Fibroblast of lung (primary cell): ENCODE results near the gene SRP14. TPM values are rescaled to one million over a fixed set of nuclear protein-coding genes. Genes with fewer than 3 reads are reported as not detected.
A peak's percentile ranks its signal among the peaks of the same experiment; 100 is the strongest.

Source experiments
- DNase-seq, 2 donors: peaks; one replicate each; pipeline versions ENCODE4 v3.0.0 to v3.0.0-alpha.2; 2010; ENCODE audit warnings: low read depth in 2 of 2
- H2AFZ ChIP-seq: 2 replicates; pipeline ENCODE4 v1.5.1; 2012; ENCODE audit warnings: low read length, control low read depth, inconsistent platforms
- H3K27ac ChIP-seq: 2 replicates; pipeline ENCODE4 v1.5.1; 2011; ENCODE audit warnings: low read length, control low read depth; ENCODE audit not compliant: insufficient read depth
- H3K27me3 ChIP-seq: 2 replicates; pipeline ENCODE4 v1.5.1; 2011; ENCODE audit warnings: mild to moderate bottlenecking, low read length; ENCODE audit not compliant: control insufficient read depth, insufficient read depth
- H3K36me3 ChIP-seq: 2 replicates; pipeline ENCODE4 v1.5.1; 2011; ENCODE audit warnings: low read length; ENCODE audit not compliant: control insufficient read depth, insufficient read depth
- H3K4me1 ChIP-seq: 2 replicates; pipeline ENCODE4 v1.5.1; 2011; ENCODE audit warnings: low read length; ENCODE audit not compliant: control insufficient read depth, insufficient read depth; ENCODE audit errors: extremely low read depth
- H3K4me2 ChIP-seq: 2 replicates; pipeline ENCODE4 v1.5.1; 2011; ENCODE audit warnings: low read length, control low read depth; ENCODE audit not compliant: insufficient read depth; ENCODE audit errors: extremely low read depth
- H3K4me3 ChIP-seq, 4 experiments: fragments of 200-600 bp in 1 of 4; sonication (generic) in 1 of 4; replicated peaks in 1 of 4; 2 replicates each; pipeline ENCODE4 v1.5.1; 2011 to 2016; ENCODE audit warnings: low read length in 4 of 4, low read depth in 3 of 4, mild to moderate bottlenecking in 3 of 4, control low read depth in 2 of 4, inconsistent platforms in 1 of 4, mixed read lengths in 1 of 4; ENCODE audit not compliant: insufficient read depth in 1 of 4; ENCODE audit errors: control extremely low read depth in 1 of 4
- H3K79me2 ChIP-seq: 2 replicates; pipeline ENCODE4 v1.5.1; 2012; ENCODE audit warnings: mild to moderate bottlenecking, low read length, inconsistent platforms; ENCODE audit not compliant: control insufficient read depth, insufficient read depth
- H3K9ac ChIP-seq: 2 replicates; pipeline ENCODE4 v1.5.1; 2011; ENCODE audit warnings: mild to moderate bottlenecking, low read length, control low read depth; ENCODE audit not compliant: insufficient read depth
- H3K9me3 ChIP-seq: 2 replicates; pipeline ENCODE4 v1.5.1; 2012; ENCODE audit warnings: low read depth, low read length; ENCODE audit not compliant: control insufficient read depth, insufficient read depth
- H4K20me1 ChIP-seq: 2 replicates; pipeline ENCODE4 v1.5.1; 2011; ENCODE audit warnings: low read length; ENCODE audit not compliant: control insufficient read depth, insufficient read depth; ENCODE audit errors: extremely low read depth
- CTCF ChIP-seq, 2 donors: IDR thresholded peaks in 1 of 2; conservative IDR thresholded peaks in 1 of 2; 1 replicate in 1 of 2; 2 replicates in 1 of 2; pipeline ENCODE4 v1.5.1; 2011 to 2012; ENCODE audit warnings: low read length in 2 of 2, control low read depth in 1 of 2, inconsistent platforms in 1 of 2, low read depth in 1 of 2, mild to moderate bottlenecking in 1 of 2
- EZH2 ChIP-seq: IDR thresholded peaks from 2 replicates; pipeline ENCODE4 v1.5.1; 2012; ENCODE audit warnings: low read length, control low read depth, mild to moderate bottlenecking; ENCODE audit errors: missing control alignments
- polyA plus RNA-seq, 2 donors: library from polyadenylated mRNA; depleted of rRNA in 1 of 2; stranded (reverse) in 1 of 2; unstranded in 1 of 2; fragments of >200 nt; gene quantifications; 2 replicates each; pipeline ENCODE4 v1.2.1, GENCODE V29; 2011 to 2012; ENCODE audit warnings: missing spikeins in 1 of 2
- total RNA-seq: library from RNA; depleted of rRNA; stranded (reverse); fragments of >200 nt; gene quantifications from 2 replicates; pipeline ENCODE4 v1.2.1, GENCODE V29; 2014

The SRP14 gene
- total and polyA plus RNA-seq, 2 donors (not counting 1 experiment from before 2014, with no cell fraction given), result 162 to 465 TPM

GRCh38 chr15:40006646-40007045 lies 32.3 kb downstream of the SRP14 start:
- peaks cover 17% of the 10 kb centered on the region for H3K36me3 ChIP-seq
- H4K20me1 ChIP-seq, result no peaks in the 10 kb centered on the region
- no peaks in the 10 kb centered on the region for H3K9me3 ChIP-seq
- no peaks in the 10 kb centered on the region for H3K27me3 ChIP-seq
- H3K27ac ChIP-seq, result no peak overlapping the region
- DNase-seq, result peak; percentile 75 to 93
- no peaks in the 10 kb centered on the region for H3K4me1 ChIP-seq
- H3K9ac ChIP-seq, result no peak overlapping the region
- H3K4me2 ChIP-seq, result no peak overlapping the region
- H3K4me3 ChIP-seq, result no peak overlapping the region
- no peak overlapping the region for H2AFZ ChIP-seq
- H3K79me2 ChIP-seq, result no peaks in the 10 kb centered on the region
- TF ChIP-seq EZH2, result no peak
- TF ChIP-seq CTCF (conservative IDR thresholded peaks at IDR 0.05 in 1 of 2, IDR thresholded peaks at IDR 0.05 in 1 of 2; ENCODE audit: low read depth in 1 of 2, low read length in 2 of 2), result no peak

GRCh38 chr15:40006003-40006402 lies 33.0 kb downstream of the SRP14 start:
- Histone ChIP-seq H3K9me3 (no peaks in the 10 kb centered on the region), H3K4me2 (no peak overlapping the region), H3K9ac (no peak overlapping the region), H3K79me2 (no peaks in the 10 kb centered on the region), H3K27me3 (no peaks in the 10 kb centered on the region), H3K36me3 (peaks cover 22% of the 10 kb centered on the region), H3K4me3 (no peak overlapping the region), H2AFZ (no peak overlapping the region), H3K27ac (no peak overlapping the region), H4K20me1 (no peaks in the 10 kb centered on the region), H3K4me1 (no peaks in the 10 kb centered on the region)
- TF ChIP-seq EZH2, result no peak
- TF ChIP-seq CTCF (conservative IDR thresholded peaks at IDR 0.05 in 1 of 2, IDR thresholded peaks at IDR 0.05 in 1 of 2; ENCODE audit: low read depth in 1 of 2, low read length in 2 of 2), result no peak
- peak; percentile 37 to 66 for DNase-seq

- Histone ChIP-seq H3K27me3 (no peaks in the 10 kb centered on the region), H3K4me3 (no peak overlapping the region), H3K79me2 (no peaks in the 10 kb centered on the region), H4K20me1 (no peaks in the 10 kb centered on the region), H3K4me2 (no peak overlapping the region), H3K9ac (no peak overlapping the region), H3K9me3 (no peaks in the 10 kb centered on the region), H3K36me3 (peaks cover 21% of the 10 kb centered on the region), H3K4me1 (peaks cover 3% of the 10 kb centered on the region), H2AFZ (no peak overlapping the region), H3K27ac (no peak overlapping the region)
- TF ChIP-seq EZH2 (no peak), CTCF (conservative IDR thresholded peaks at IDR 0.05 in 1 of 2, IDR thresholded peaks at IDR 0.05 in 1 of 2; ENCODE audit: low read depth in 1 of 2, low read length in 2 of 2) (no peak)
- DNase-seq, result no peak
Measured at GRCh38 chr15:40003116-40003916, 35.7 kb downstream of the SRP14 start.
